HuH-7 (cell line): ENCODE results near the gene CES3.

ENCODE experiments used
- DNase-seq: peaks from one replicate; pipeline ENCODE4 v3.0.0; 2011; ENCODE audit warnings: low spot score

The CES3 gene

DNA sequence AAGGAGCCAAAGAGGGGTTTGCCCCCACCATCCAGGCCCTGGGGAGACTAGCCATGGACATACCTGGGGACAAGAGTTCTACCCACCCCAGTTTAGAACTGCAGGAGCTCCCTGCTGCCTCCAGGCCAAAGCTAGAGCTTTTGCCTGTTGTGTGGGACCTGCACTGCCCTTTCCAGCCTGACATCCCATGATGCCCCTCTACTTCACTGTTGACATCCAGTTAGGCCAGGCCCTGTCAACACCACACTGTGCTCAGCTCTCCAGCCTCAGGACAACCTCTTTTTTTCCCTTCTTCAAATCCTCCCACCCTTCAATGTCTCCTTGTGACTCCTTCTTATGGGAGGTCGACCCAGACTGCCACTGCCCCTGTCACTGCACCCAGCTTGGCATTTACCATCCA, 48.1 kb downstream of the CES3 start:
- no peak for DNase-seq

DNA sequence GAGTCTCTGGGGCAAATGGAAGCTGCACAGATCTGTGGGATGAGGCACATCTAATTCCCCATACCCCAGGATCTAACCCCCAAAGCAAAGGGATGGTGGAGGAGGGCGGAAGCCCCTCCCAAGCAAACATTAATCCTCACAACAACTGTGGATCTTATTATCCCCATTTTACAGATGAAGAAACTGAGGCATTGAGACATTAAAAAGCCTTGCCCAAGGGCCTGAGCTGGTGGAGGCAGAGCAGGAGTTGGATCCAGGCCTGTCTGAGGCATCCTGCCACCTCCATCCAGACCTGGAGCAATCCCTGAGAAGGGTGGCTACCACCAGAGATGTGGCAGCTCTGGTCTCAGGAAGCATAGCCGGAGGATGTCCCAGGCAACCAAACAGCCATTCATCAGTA, 50.2 kb downstream of the CES3 start:
- no peak for DNase-seq

DNA sequence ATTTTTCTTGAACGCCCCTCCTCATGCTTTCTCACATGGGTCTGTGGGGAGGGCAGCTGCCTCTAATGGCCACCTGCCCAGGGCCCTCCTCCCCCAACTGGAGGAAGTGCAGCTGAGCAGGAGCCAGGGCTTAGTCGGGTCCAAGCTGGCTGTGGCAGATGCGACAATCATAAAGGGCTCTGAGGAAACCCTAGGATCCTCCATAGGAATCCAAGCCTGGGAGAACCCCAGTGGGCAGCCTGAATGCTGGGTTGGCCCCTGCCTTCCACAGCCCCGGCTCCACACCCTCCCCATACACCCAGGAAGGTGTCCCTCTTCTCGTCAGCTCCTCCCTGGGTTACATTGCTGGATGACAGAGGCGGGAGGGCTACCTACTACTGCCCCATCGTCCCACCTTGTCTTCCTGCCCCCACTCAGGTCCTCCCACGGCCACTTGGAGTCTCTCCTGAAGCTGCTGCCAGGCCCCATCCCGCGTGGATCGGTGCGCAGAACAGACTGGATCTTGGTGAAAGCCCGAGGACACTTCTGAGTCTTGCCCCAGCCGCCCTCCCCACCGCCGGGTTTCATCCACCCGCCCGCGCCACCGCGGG, 52.3 kb downstream of the CES3 start:
- no peak for DNase-seq

- peak; percentile 71 for DNase-seq
Measured at GRCh38 chr16:67013823-67014633, 53.0 kb downstream of the CES3 start.

DNA sequence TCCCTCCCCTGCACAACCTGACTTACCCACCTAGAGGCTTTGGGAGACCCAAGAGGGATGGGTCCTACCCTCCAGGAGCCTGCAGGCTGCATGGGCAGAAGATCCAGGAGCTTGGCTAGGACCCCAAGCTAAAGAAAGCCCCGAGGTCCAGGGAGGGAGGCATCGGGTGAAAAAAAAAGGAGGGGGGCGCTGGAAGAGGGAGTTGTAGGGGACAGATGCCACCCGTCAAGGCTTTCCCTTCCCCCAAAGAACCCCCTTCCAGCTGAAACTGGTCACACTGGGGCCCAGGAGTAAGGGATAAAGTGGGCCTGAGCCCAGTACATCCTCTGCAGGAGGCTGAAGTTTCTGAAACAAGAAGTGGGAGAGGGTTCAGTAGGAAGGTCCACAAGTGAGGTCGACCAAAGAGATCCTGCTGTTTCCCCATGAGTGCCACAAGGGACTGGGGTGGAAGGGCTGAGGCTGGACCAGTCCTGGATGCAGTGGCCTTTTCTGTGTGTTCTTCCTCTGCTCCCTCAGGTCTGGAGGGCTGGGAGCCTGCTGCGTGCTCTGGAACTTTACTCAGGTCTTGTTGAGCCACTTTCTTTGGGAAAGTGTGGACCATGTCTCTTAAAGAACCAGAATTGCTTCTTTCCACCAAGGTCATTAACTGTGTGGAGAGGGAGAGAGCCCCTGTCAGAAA, 53.7 kb downstream of the CES3 start:
- DNase-seq = no peak

DNA sequence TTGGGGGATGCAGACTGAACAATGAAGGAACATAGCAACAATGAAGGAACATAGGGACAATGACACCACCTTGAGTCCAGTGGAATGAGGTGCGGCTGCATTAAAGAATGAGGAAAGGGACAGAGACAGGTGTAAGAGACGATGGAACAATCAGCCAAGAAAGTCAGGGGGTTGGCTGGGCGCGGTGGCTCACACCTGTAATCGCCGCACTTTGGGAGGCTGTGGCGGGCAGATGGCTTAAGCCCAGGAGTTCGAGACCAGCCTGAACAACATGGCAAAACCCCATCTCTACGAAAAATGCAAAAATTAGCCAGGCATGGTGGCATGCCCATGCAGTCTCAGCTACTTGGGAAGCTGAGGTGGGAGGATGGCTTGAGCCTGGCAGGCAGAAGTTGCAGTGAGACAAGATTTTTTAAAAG, 54.3 kb downstream of the CES3 start:
- DNase-seq = no peak

DNA sequence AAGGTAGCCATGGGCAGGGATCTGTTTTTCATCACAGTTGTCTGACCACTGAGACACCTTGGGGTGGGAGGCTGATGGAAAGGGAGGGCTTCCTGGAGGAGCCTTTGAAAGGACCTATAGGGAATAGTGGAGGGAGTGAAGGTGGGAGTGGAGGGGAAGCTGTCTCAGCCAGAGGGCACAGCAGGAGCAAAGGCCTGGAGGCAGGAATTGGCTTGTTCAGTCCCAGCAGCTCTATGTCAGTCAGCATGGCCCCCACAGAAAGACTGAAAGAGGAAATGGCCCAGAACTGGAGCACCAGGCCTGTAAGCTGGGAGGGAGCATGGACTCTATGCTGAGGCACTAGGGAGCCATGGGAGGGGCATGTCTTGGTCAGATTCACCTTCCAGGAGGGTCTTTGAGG, 55.1 kb downstream of the CES3 start:
- DNase-seq = no peak

DNA sequence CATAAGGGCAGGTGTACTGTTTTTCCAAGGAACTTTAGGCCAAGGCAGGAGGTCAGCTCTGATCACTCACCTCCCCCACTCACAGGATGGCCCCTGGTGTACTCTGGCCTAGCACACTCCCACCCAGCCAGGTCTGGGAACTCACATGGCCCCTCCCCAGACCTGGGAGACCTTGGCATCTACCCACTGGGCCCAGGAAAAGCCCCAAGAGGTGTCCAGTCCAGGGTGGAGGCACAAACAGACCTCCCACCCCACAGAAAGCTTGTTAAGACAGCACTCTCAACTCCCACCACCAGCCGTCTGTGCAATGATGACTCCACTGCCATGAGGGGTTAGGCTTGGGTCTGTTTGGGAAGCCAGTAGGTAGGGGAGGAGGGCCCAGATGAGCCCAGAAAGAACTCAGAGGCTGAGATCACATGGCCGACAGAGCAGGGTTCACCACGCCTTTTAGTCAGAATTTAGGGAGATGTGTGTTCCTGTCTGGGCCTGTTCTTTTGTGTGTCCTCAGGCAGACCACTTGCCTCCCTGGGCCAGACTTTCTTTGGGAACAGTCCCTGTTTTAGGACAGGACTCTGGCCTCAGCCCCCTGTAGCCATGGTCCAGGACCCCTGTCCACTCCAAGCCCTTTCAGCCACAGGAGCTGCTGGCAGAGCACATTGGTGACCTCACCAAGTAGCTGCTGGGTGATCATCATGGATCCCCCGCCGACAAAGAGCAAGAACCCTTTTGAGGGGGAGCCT, 55.8 kb downstream of the CES3 start:
- DNase-seq = no peak

GRCh38 chr16:67017421-67017750, 56.3 kb downstream of the CES3 start:
- DNase-seq = no peak

DNA sequence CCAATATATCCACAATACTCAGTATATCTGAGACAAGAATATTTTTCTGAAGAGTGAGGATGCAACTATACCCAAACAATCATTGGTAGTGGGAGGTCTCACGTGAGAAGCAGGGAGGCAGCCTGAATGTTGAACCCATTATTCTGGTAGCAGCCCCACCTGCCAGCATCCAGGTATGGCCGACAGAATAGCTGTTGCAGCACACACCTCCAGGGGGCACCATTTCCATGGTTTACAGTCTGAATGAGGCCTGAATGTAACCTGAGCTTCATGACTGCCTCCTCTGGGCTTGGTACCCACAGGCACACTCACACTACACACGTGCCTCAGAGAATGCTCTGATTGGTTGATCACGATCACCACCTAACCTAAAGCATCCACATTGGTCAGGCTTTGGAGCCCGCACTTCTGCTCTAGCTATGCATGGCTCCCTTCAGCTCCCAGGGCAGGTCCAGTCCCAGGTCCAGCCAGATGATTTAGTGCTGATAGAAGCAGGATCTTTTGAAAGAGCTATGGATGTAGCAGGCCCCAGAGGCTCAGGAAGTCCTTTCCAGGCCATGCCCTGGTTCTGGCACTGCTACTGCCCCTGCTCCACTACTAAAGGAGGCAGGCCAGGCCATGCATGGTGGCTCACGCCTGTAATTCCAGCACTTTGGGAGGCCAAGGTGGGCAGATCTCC, 56.9 kb downstream of the CES3 start:
- DNase-seq = peak; percentile 91

DNA sequence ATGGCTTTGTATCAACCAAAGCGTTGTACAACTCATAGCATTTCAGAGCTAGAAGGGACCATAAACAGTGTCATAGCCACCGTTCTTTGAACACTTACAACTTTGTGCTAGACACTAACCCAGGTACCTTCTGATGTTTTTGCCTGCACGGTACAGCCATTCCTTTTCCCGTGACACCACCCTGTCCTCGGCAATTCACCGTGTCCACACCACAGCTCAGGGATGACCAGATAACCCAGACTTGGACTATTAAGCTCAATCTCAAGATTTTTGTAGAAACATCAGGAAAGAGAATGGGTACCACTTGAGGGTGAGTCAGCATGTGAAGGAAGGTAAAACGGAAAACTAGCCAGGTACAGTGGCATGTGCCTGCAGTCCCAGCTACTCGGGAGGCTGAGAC, 58.1 kb downstream of the CES3 start:
- DNase-seq = no peak

DNA sequence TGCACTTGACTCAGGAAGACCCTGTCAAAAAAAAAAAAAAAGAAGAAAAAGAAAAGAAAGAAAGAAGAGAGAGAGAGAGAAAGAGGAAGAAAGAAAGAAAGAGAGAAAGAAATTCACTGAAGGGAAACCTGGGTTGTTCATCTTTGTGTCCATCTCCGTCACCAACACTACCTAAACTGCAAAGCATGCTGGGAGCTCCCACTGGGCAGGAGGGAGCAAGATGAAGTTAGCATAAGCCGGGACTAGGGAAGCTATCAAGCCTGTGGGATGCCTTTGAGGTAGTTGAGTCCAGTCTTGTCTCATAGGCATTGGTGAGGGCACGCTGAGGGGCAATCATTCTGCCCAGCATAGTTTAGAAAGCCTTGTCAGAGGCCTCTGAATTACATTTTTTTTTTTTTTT, 60.3 kb downstream of the CES3 start:
- no peak for DNase-seq

DNA sequence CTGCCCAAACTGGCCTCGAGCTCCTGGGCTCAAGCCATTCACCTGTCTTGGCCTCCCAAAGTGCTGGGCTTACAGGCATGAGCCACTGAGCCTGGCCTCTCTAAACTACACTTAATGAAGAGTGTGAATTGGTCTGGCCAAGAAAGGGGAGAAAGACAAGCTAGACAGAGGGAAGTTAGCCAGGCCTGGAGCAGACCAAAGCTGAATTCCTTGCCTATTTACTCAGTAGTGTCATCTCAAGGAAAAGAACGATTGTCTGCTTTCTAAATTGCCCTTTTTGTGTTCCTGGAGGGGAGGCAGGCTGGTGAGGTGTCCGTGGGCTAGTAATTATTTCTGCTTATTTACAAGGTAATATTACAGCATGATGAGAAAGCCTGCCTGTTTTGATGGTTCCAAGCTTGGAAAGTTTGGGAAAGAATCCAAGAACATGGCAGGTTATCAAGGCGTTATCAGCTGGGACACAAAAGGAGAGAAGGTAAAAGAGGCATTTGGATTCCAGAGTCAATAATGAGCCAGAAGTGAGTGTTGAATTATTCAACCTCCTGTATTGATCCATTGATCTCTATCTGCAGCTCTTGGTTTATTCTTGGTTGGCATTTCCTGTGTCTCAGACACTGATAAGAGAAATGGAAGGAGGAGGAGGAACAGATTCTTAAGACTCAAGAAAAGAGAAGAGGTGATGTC, 61.6 kb downstream of the CES3 start:
- DNase-seq = no peak

DNA sequence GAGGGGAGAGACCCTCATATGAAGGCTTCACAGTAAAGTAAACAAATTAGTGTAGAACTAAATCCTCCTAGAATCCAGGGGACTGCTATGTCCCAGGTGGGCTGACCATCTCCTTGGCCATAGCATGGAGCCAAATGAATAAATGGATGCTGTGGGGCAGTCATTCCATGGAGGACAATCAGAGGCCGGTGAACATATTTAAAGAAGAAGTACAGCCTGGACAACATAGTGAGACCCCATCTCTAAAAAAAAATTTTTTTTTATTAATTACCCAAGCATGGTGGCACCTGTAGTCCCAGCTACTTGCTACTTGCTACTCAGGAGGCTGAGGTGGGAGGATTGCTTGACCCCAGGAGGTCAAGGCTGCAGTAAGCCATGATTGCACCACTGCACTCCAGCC, 62.6 kb downstream of the CES3 start:
- DNase-seq = no peak
